Thymus (tissue), 11 donors: ENCODE data around the gene YWHAG. TPM values are rescaled to one million over a fixed set of nuclear protein-coding genes. Genes with fewer than 3 reads are reported as not detected.
"Not testable (repeated sequence)": the region's sequence is repeated elsewhere in the genome, so short reads cannot be mapped to it uniquely, and the experiment has no call there.

Experiments
- DNase-seq, 9 donors: peaks; one replicate each; pipeline ENCODE4 v3.0.0-alpha.2; 2013; ENCODE audit warnings: low spot score in 9 of 9, low read depth in 6 of 9, missing footprints in 1 of 9
- H3K27ac ChIP-seq, 2 donors: one replicate each; pipeline ENCODE4 v1.5.1; 2013; ENCODE audit warnings: control low read depth in 1 of 2, low read depth in 1 of 2, low read length in 1 of 2, mild to moderate bottlenecking in 1 of 2, moderate library complexity in 1 of 2
- H3K27me3 ChIP-seq, 2 donors: one replicate each; pipeline ENCODE4 v1.5.1; 2013; ENCODE audit warnings: low read length in 1 of 2; ENCODE audit not compliant: control insufficient read depth in 2 of 2, insufficient read depth in 1 of 2
- H3K36me3 ChIP-seq, 2 donors: one replicate each; pipeline ENCODE4 v1.5.1; 2013; ENCODE audit warnings: low read length in 1 of 2, mild to moderate bottlenecking in 1 of 2, moderate library complexity in 1 of 2; ENCODE audit not compliant: control insufficient read depth in 2 of 2, insufficient read depth in 2 of 2
- H3K4me1 ChIP-seq, 2 donors: one replicate each; pipeline ENCODE4 v1.5.1; 2013; ENCODE audit warnings: low read length in 2 of 2; ENCODE audit not compliant: control insufficient read depth in 2 of 2, insufficient read depth in 2 of 2
- H3K4me3 ChIP-seq, 2 donors: one replicate each; pipeline ENCODE4 v1.5.1; 2013; ENCODE audit warnings: low read length in 2 of 2, control low read depth in 1 of 2, mild to moderate bottlenecking in 1 of 2
- H3K9me3 ChIP-seq, 2 donors: one replicate each; pipeline ENCODE4 v1.5.1; 2013; ENCODE audit warnings: low read length in 1 of 2, mild to moderate bottlenecking in 1 of 2; ENCODE audit not compliant: control insufficient read depth in 2 of 2, insufficient read depth in 1 of 2
- WGBS: extraction: QIAGEN DNeasy Blood & Tissue Kit; methylation state at CpG from one replicate; pipeline ENCODE4 v1.1.7; 2013; 5-methylcytosine and 5-hydroxymethylcytosine counted together
- polyA plus RNA-seq: library from polyadenylated mRNA; stranded (reverse); fragments of 200-250 nt; gene quantifications from one replicate; pipeline ENCODE4 v1.2.3, GENCODE V29; 2013
- total RNA-seq: library from RNA; stranded (reverse); fragments of 120-200 nt; gene quantifications from one replicate; pipeline ENCODE4 v1.2.4, GENCODE V29; 2013
- donor health status: healthy.

YWHAG gene
- total and polyA plus RNA-seq, 2 donors: 16.0 to 47.1 TPM

GRCh38 chr7:76291351-76292212 lies 67.2 kb downstream of the YWHAG start:
- peak; percentile 66 to 93 (median 80) for DNase-seq
- Histone ChIP-seq H3K36me3 (no peaks in the 10 kb centered on the region), H3K9me3 (no peaks in the 10 kb centered on the region), H3K4me1 (peaks cover 13 to 22% of the 10 kb centered on the region in 2 donors), H3K27ac (peak overlapping the region; percentile 1 to 75), H3K27me3 (peaks cover 0 to 10% of the 10 kb centered on the region in 2 donors), H3K4me3 (no peak overlapping the region)
- 19% methylated on average over 30 of the region's 30 CpGs for WGBS

GRCh38 chr7:76290847-76291350 lies 67.9 kb downstream of the YWHAG start:
- Histone ChIP-seq H3K4me1 (peaks cover 13 to 22% of the 10 kb centered on the region in 2 donors), H3K27me3 (peaks cover 0 to 17% of the 10 kb centered on the region in 2 donors)
- H3K36me3 ChIP-seq, DNase-seq, H3K27ac ChIP-seq, H3K9me3 ChIP-seq, H3K4me3 ChIP-seq: not testable (repeated sequence)
- 90% methylated on average over 6 of the region's 6 CpGs for WGBS

- 96% methylated on average over 16 of the region's 16 CpGs for WGBS
Observed at GRCh38 chr7:76286842-76287403, 71.9 kb downstream of the YWHAG start.

GRCh38 chr7:76285604-76286374 lies 73.0 kb downstream of the YWHAG start:
- Histone ChIP-seq H3K4me1 (peaks cover 2 to 6% of the 10 kb centered on the region in 2 donors), H3K27ac (no peak overlapping the region), H3K9me3 (peaks cover 0 to 9% of the 10 kb centered on the region in 2 donors), H3K36me3 (no peaks in the 10 kb centered on the region), H3K27me3 (peaks cover 27 to 65% of the 10 kb centered on the region in 2 donors), H3K4me3 (no peak overlapping the region)
- DNase-seq: no peak
- WGBS: 95% methylated on average over 29 of the region's 29 CpGs

More at GRCh38 chr7:76286842-76287403, 71.9 kb downstream of the YWHAG start:
- Histone ChIP-seq H3K27me3 (peaks cover 26 to 56% of the 10 kb centered on the region in 2 donors), H3K9me3 (peaks cover 0 to 9% of the 10 kb centered on the region in 2 donors), H3K4me1 (peaks cover 5 to 14% of the 10 kb centered on the region in 2 donors), H3K27ac (no peak overlapping the region), H3K36me3 (no peaks in the 10 kb centered on the region), H3K4me3 (no peak overlapping the region)
- DNase-seq: no peak

DNA sequence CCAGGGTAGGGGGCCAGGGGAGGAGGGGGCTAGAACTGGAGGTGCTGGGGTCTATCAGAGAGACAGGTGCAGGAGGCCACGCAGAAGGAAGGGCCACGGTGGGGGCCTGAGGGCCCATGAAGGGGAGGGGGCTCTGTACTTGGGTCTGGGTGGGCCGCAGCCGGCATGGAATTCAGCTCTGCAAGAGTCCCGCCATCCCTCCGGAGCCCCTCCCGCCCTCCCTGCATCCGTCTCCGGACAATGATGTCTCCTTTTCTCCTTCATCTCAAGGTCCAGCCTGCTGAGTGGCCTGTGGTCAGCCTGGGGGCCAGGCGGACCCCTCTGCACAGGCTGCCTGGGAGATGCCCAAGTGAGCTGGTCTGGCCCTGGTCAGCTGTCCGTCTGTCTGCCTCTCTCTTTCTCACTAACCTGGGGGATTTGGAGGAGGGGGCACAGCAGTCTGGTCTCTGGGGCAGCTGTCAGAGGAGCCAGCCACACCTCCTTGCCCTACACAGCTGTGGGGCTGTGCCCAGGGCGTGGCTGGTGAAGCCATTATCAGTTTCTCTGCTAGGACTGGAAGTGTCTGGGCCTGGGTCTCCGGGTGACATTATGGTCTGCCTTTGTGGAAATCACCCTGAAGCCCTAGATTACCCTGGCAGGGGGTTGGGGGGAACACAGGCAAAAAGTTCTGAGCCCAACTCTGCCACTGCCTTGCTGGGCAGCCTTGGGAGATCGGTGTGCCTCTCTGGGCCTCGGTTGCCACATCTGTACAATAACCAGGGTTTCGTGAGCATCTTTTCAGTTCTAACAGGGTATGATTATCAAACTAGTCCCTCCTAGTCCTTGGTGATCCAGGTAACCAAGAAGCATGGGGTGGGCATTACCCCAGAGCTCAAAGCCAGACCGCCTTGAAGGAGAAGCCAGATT lies 75.3 kb downstream of the YWHAG start:
- Histone ChIP-seq H3K27me3 (peaks cover 46 to 85% of the 10 kb centered on the region in 2 donors), H3K9me3 (peaks cover 0 to 9% of the 10 kb centered on the region in 2 donors), H3K4me3 (no peak overlapping the region), H3K27ac (no peak overlapping the region), H3K4me1 (peaks cover 2 to 6% of the 10 kb centered on the region in 2 donors), H3K36me3 (no peaks in the 10 kb centered on the region)
- WGBS: 89% methylated on average over 17 of the region's 17 CpGs
- DNase-seq: no peak

DNA sequence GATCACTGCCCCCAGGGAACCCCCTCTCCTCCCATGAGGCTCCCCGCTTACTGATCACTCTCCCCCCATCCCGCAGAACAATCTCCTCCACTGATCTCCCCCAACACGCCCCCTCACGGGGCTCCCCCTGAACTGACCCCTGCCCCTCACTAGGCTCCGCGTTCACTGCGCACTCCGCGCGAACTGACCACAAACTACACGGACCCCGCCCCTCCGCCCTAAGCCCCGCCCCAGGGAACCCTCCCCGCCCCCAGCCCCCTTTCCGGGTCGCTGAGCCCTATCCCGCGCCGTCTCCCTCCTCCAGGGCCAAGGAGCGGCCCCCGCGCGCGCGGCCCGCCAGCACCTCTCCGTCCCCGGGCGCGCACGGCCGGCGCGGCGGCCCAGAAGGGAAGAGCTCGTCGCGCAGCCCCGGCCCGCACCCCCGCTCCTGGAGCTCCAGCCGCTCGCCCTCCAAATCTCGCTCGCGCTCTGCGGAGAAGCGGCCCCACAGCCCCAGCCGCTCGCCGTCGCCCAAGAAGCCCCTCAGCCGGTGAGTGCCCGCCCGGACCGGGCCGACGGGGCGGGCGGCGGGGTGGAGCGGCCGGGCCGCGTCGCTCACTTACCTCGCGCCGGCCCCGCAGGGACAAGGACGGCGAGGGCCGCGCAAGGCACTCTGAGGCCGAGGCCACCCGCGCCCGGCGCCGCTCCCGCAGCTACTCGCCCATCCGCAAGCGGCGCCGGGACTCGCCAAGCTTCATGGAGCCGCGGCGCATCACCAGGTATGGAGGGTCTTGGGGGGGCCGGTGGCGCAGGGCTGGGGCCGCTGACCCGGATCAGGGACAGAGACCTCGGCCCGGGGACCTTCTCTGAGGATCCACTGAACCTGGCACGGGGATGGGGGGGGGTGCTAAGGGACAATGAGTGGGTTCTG lies 76.2 kb downstream of the YWHAG start:
- WGBS: 4% methylated on average over 98 of the region's 98 CpGs
- DNase-seq: no peak
- peaks cover 0 to 9% of the 10 kb centered on the region in 2 donors for H3K9me3 ChIP-seq
- peak overlapping the region in 1 of 2 donors; percentile 45 for H3K4me3 ChIP-seq
- H3K4me1 ChIP-seq: peaks cover 2 to 6% of the 10 kb centered on the region in 2 donors
- no peak overlapping the region for H3K27ac ChIP-seq
- no peaks in the 10 kb centered on the region for H3K36me3 ChIP-seq
- peaks cover 46 to 93% of the 10 kb centered on the region in 2 donors for H3K27me3 ChIP-seq

DNA sequence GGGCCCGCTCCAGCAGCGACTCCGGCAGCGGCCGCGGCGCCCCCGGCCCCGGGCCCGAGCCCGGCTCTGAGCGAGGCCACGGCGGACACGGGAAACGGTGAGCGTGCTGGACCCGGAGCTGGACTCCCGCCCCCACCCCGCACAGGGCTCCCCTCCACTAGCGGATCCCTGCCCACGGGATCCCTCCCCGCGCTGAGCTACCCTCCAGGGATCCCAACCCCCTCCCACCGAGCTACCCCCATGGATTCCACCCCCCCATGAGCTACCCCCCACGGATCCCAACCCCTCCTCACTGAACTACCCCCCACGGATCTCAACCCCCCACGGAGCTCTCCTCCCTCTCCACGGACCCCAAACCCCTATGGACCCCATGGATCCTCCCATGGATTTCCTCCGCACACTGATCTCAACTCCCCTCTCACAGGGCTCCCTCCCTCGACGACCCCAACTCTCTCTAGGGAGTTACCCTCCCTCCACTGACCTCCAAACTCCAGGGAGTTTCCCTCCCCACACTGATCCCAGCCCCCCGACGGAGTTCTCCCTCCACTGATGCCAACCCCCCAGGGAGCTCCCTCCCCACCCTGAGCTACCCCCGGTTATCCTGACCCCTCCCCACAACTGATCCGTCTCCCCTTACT lies 77.0 kb downstream of the YWHAG start:
- no peaks in the 10 kb centered on the region for H3K36me3 ChIP-seq
- H3K27ac ChIP-seq: no peak overlapping the region
- H3K9me3 ChIP-seq: peaks cover 0 to 9% of the 10 kb centered on the region in 2 donors
- H3K4me1 ChIP-seq: peaks cover 2 to 6% of the 10 kb centered on the region in 2 donors
- H3K4me3 ChIP-seq: peak overlapping the region in 1 of 2 donors; percentile 45
- WGBS: 3% methylated on average over 36 of the region's 36 CpGs
- H3K27me3 ChIP-seq: peaks cover 46 to 97% of the 10 kb centered on the region in 2 donors
- no peak for DNase-seq
